Measurements from ENCODE around the gene INPP5A.
"Not testable (repeated sequence)": the region's sequence is repeated elsewhere in the genome, so short reads cannot be mapped to it uniquely, and the experiment has no call there.

Gene INPP5A

GRCh38 chr10:132537684-132538001, at the start of gene INPP5A:
Gene INPP5A, plus strand, starts transcription at chr10:132537787. Its CDS starts 310 bp downstream, at chr10:132538097.
- no peak for DNase-seq (ENCODE audit: low spot score)

- DNase-seq (ENCODE audit: low spot score), result no peak
Measured at GRCh38 chr10:132488231-132488821, 49.3 kb upstream of the INPP5A start.

- no peak for DNase-seq (ENCODE audit: low spot score)
Measured at GRCh38 chr10:132489053-132489703, 48.4 kb upstream of the INPP5A start.

GRCh38 chr10:132489704-132490534, 47.7 kb upstream of the INPP5A start:
- DNase-seq (ENCODE audit: low spot score), result no peak

GRCh38 chr10:132491534-132491933, 46.1 kb upstream of the INPP5A start:
- not testable (repeated sequence) for DNase-seq (ENCODE audit: low spot score)

- DNase-seq (ENCODE audit: low spot score), result peak; percentile 50
Measured at GRCh38 chr10:132492323-132493025, 45.1 kb upstream of the INPP5A start.

- no peak for DNase-seq (ENCODE audit: low spot score)
Measured at GRCh38 chr10:132493246-132493755, 44.3 kb upstream of the INPP5A start.

- DNase-seq (ENCODE audit: low spot score), result no peak
Measured at GRCh38 chr10:132493756-132494290, 43.8 kb upstream of the INPP5A start.

GRCh38 chr10:132494866-132495630, 42.5 kb upstream of the INPP5A start:
- DNase-seq (ENCODE audit: low spot score), result no peak

- no peak for DNase-seq (ENCODE audit: low spot score)
Measured at GRCh38 chr10:132496360-132497062, 41.1 kb upstream of the INPP5A start.

- DNase-seq (ENCODE audit: low spot score), result no peak
Measured at GRCh38 chr10:132497063-132497680, 40.4 kb upstream of the INPP5A start.

- no peak for DNase-seq (ENCODE audit: low spot score)
Measured at GRCh38 chr10:132497861-132498561, 39.6 kb upstream of the INPP5A start.

- no peak for DNase-seq (ENCODE audit: low spot score)
Measured at GRCh38 chr10:132498562-132499366, 38.8 kb upstream of the INPP5A start.

GRCh38 chr10:132499367-132499685, 38.3 kb upstream of the INPP5A start:
- DNase-seq (ENCODE audit: low spot score), result no peak

GRCh38 chr10:132500781-132501415, 36.7 kb upstream of the INPP5A start:
- DNase-seq (ENCODE audit: low spot score), result no peak

GRCh38 chr10:132502544-132503300, 34.9 kb upstream of the INPP5A start:
- no peak for DNase-seq (ENCODE audit: low spot score)

GRCh38 chr10:132503581-132504421, 33.8 kb upstream of the INPP5A start:
- no peak for DNase-seq (ENCODE audit: low spot score)

All from globus pallidus (tissue), 1 donor.